GM10248 (cell line): Measurements from ENCODE around the gene NBPF1.
"Not testable (repeated sequence)": the region's sequence is repeated elsewhere in the genome, so short reads cannot be mapped to it uniquely, and the experiment has no call there.

ENCODE experiments used
- CTCF ChIA-PET: fragments of 300-600 bp; sonication (Branson Sonifier 250); formaldehyde crosslinking; extraction: SDS; loops from one replicate; lab custom pipeline; 2021; ENCODE audit warnings: antibody characterized with exemption; lab: Yijun Ruan, JAX
- POLR2A ChIA-PET: fragments of 350-650 bp; sonication (Branson Sonifier 250); formaldehyde crosslinking; extraction: SDS; loops from one replicate; lab custom pipeline; 2020; ENCODE audit warnings: antibody characterized with exemption; lab: Yijun Ruan, JAX
- DNase-seq: peaks from one replicate; pipeline ENCODE4 v3.0.0; 2012; ENCODE audit errors: extremely low spot score
- CTCF ChIP-seq: IDR thresholded peaks from 2 replicates; pipeline ENCODE4 v1.5.1; 2012; ENCODE audit warnings: mild to moderate bottlenecking, low read depth; ENCODE audit errors: extremely low read depth, missing control alignments, control extremely low read depth

The NBPF1 gene

DNA sequence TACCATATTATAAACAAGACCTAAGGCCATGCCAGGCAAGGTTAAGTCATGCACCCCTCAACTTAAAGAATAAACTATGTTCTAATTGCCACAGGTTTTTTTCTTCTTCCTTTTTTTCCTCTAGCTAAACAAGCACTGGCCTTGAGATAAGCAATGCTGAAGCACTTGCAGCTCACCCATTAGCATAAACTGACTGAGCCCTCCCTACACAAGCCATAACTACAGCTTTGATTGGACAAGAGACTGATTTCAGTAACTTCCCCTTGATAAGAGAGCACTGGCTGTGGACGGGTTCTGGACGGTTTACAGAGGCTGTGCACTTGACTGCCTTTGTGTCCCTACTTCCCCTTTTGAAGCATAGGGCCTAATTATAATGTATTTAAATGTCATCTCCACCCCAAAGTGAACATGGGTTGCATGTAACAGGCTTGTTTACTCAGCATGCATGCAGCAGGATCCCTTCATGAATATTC is 72.9 kb downstream of the NBPF1 start:
- DNase-seq, CTCF ChIA-PET, POLR2A ChIA-PET: not testable (repeated sequence)

GRCh38 chr1:16537528-16537927 is 75.8 kb downstream of the NBPF1 start:
- CTCF ChIA-PET, result not testable (repeated sequence)

GRCh38 chr1:16536796-16537195 is 76.6 kb downstream of the NBPF1 start:
- DNase-seq, POLR2A ChIA-PET, CTCF ChIA-PET: not testable (repeated sequence)

More at GRCh38 chr1:16537528-16537927, 75.8 kb downstream of the NBPF1 start:
- DNase-seq, POLR2A ChIA-PET: not testable (repeated sequence)

GRCh38 chr1:16535898-16536297 is 77.5 kb downstream of the NBPF1 start:
- DNase-seq, CTCF ChIA-PET, POLR2A ChIA-PET: not testable (repeated sequence)

DNA sequence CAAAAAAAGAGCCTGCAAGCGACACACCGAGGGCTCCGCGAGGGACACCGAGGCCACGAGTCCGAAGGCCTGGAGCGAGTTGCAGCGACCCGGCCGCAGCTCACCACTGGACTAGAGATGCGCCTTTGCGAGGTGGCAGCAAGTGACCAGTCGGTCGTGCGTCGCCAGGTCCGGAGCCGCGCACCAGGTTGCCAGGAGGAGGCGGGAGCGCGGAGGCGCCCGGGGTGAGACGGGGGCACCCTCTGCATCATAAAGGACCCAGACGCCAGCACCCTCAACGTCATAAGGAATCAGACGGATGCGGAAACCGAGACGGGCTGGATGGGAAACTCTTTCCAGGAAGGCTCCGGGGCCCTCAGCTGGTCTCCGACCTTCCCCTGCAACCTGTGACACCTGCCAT is 77.9 kb downstream of the NBPF1 start:
- DNase-seq, POLR2A ChIA-PET: not testable (repeated sequence)
- CTCF ChIA-PET, result interaction anchor here (1.0 kb wide), 1 partner anchor 95 kb away, joined by 3 read pairs; the partner anchor contains the start of gene NECAP2

DNA sequence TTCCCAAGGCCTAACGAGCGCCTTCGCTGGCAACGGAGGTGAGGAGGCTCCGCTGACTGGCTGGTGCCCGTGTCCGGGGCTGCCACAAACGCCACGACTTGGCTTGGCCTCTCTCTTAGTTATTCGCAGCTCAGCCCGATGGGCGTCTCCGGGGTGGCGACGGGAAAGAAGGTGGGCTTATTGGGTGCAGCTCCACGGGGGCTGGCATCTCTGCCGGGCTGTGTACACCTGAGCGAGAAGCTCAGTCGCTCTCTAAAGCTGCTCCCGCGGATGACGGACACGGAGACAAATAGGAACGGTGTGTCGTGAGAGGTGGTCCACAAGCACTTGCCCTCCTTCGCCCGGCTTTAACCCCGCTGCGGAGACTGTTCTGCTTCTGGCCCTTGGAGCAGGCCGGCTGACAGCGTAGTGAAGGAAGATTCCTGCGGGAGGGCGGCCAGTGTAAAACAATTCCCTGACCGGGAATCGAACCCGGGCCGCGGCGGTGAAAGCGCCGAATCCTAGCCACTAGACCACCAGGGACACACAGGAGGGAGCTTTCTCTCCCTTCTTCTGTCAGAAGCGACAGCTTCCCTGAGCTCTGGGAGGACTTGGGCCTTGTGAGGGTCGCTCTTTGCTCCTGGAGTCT is 78.4 kb downstream of the NBPF1 start:
- POLR2A ChIA-PET, DNase-seq: not testable (repeated sequence)
- CTCF ChIA-PET, result interaction anchor here (1.0 kb wide), 1 partner anchor 94 kb away, joined by 3 read pairs; the partner anchor contains the start of gene NECAP2

GRCh38 chr1:16534239-16534828 is 79.0 kb downstream of the NBPF1 start:
- CTCF ChIA-PET, result interaction anchor here (1.0 kb wide), 1 partner anchor 94 kb away, joined by 3 read pairs; the partner anchor contains the start of gene NECAP2
- POLR2A ChIA-PET, DNase-seq: not testable (repeated sequence)

- DNase-seq, POLR2A ChIA-PET, CTCF ChIA-PET: not testable (repeated sequence)
These were observed 81.0 kb downstream of the NBPF1 start for GRCh38 chr1:16532235-16532991.

DNA sequence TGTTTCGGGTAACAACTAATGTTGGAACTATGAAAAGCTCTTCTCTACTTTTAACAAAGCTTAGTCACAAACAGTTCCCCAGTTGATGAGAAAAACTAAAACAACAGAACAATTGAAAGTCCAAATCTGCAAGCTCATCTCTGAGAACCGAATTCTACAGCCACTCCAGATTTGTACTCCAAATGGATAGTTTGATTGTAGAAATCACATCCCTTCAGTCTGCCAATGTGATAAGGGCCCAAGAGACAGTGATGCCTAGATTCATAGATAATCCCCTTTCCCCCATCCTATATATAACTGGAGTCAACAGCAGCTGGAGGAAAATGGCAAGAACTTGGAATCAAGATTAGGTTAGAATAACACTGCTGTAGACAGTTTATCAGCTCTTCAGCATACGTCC is 85.0 kb downstream of the NBPF1 start:
- CTCF ChIA-PET, DNase-seq: not testable (repeated sequence)
- POLR2A ChIA-PET, result interaction anchor here (0.6 kb wide), 1 partner anchor 128 kb away, joined by 9 read pairs; no protein-coding TSS in a partner anchor

- CTCF ChIA-PET, DNase-seq, POLR2A ChIA-PET: not testable (repeated sequence)
These were observed 87.6 kb downstream of the NBPF1 start for GRCh38 chr1:16525769-16526168.

DNA sequence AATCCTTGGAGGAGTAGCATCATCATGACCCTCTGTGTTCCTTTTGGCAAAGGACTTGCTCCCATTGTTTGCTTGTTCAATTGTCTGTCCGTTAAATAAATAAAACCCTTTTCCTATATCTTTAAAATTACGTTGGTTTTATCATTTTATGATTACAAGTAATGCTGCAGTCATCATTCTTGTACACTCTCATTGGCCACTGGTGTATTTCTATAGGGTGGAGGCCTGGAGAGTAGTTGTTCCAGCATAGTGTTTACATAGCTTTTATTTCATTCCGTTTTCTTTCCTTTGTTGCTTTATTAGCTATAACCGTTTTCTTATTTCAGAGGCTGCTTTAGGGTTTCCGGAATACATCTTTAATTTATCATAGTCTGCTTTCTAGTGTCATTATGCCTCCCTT is 91.7 kb downstream of the NBPF1 start:
- DNase-seq, POLR2A ChIA-PET, CTCF ChIA-PET: not testable (repeated sequence)

DNA sequence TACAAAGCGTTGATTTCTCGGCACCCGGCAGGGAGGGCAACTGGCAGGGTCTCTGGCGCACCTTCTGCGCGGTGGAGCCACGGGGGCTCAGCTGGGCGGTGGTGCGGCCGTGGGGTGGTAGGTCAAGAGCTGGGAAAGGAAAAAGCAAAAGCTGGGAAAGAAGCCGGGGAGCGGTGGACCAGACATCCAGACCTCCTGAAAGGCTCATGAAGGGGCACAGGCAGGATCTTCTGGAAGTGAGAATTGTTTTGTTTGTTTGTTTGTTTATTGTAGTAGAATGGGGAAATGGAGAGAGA is 92.1 kb downstream of the NBPF1 start:
- TF ChIP-seq CTCF, result no peak
- POLR2A ChIA-PET, result no interaction called here
- DNase-seq, result no peak
- CTCF ChIA-PET, result no interaction called here

DNA sequence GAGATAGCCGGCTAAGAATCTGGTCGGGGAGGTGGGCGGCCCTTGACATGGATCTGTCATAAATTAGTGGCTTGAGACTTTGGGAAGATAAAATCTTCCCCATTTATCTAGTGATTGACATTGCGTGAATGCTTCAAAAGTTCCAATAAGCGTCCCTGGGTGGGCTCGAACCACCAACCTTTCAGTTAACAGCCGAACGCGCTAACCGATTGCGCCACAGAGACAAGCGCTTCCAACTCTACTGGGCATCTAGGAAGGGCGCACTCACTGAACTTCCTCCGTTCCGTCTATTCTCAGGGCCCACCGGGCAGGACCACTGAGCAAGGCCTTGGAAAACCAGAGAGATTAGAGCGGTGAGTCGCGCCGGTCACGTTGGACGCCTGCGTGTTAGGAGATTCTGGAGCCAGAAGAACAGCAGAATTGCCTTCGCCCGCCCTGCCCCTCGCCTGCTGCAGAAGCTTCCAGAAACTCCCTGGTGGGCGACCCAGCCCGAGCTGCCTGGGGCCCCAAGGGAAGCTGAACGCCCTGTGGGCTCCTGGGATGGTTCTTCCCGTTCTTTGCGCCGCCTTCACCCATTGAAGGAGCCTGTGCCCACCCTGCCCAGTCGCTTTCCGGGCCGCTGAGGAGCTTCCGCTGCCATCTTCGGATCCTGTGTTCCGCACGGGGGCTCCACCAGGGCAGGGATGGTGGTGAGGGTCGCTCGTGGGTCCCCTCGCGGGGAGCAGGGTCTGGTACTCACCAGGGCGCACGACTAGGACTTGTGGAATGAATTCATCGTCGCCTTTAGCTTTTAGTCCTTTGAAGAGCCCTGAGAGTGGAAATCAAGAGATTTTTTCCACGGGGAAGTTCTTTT is 92.7 kb downstream of the NBPF1 start:
- POLR2A ChIA-PET, CTCF ChIA-PET, DNase-seq: not testable (repeated sequence)

- CTCF ChIA-PET, DNase-seq, POLR2A ChIA-PET: not testable (repeated sequence)
These were observed 94.0 kb downstream of the NBPF1 start for GRCh38 chr1:16519255-16519951.

DNA sequence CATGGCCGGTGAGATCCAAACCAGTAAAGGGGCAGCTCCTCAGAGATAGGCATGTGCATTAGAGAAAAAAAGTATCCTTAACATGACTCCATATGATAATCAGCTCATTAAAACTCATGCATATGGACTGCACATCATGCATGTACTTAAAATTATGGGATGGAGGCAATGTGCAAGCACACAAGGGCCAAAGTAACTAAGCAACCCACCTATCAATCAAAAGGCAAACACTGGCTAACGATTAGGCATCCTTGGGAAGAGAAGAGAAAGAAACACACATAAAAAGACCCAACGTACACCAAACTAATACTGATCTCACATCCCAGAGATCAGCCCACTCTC is 94.5 kb downstream of the NBPF1 start:
- CTCF ChIA-PET, DNase-seq, POLR2A ChIA-PET: not testable (repeated sequence)
